PC-3 (cell line): Measurements from ENCODE around the gene DLGAP1. TPM values are rescaled to one million over a fixed set of nuclear protein-coding genes. Genes with fewer than 3 reads are reported as not detected.

ENCODE experiments used
- ATAC-seq: fragments of 200-7000 bp; cut with Tn5 transposase; 2 replicates; pipeline ENCODE4 v1.9.1; 2020; ENCODE audit warnings: mild to moderate bottlenecking, moderate library complexity
- BruUV-seq: library from RNA; stranded (reverse); fragments of 400-500 nt; replicated peaks from 2 replicates; lab custom pipeline; 2021; lab: Mats Ljungman, UMichigan
- CTCF ChIA-PET: fragments of 300-600 bp; sonication (Branson Sonifier 250); formaldehyde crosslinking; loops from one replicate; lab custom pipeline; 2022; ENCODE audit warnings: antibody characterized with exemption; lab: Charles Lee
- POLR2A ChIA-PET: fragments of 300-600 bp; sonication (Branson Sonifier 250); formaldehyde crosslinking; loops from one replicate; lab custom pipeline; 2022; ENCODE audit warnings: antibody characterized with exemption; ENCODE audit not compliant: unreplicated experiment; lab: Charles Lee
- DNase-seq: peaks from one replicate; pipeline ENCODE4 v3.0.0-alpha.2; 2015
- H2AFZ ChIP-seq: fragments of 300-600 bp; sonication (generic); 2 replicates; pipeline ENCODE4 v1.6.0; 2016; ENCODE audit warnings: antibody characterized with exemption, low read length
- H3F3A ChIP-seq: fragments of 300-600 bp; sonication (generic); one replicate; pipeline ENCODE4 v1.6.0; 2017; ENCODE audit warnings: antibody characterized with exemption, low read length, control low read depth, mild to moderate bottlenecking; ENCODE audit not compliant: unreplicated experiment
- H3K27ac ChIP-seq: fragments of 300-600 bp; sonication (generic); 2 replicates; pipeline ENCODE4 v1.5.1; 2016; ENCODE audit warnings: mild to moderate bottlenecking, low read length
- H3K27me3 ChIP-seq: fragments of 300-600 bp; sonication (generic); 2 replicates; pipeline ENCODE4 v1.6.1; 2016; ENCODE audit warnings: low read length, mixed read lengths
- H3K36me3 ChIP-seq: fragments of 300-600 bp; sonication (generic); 2 replicates; pipeline ENCODE4 v1.6.1; 2016; ENCODE audit warnings: low read depth, mixed run types, low read length, mixed read lengths
- H3K4me1 ChIP-seq: fragments of 300-600 bp; sonication (generic); 2 replicates; pipeline ENCODE4 v1.5.1; 2016; ENCODE audit warnings: low read length; ENCODE audit not compliant: insufficient read depth
- H3K4me2 ChIP-seq: fragments of 300-600 bp; sonication (generic); 2 replicates; pipeline ENCODE4 v1.6.0; 2016; ENCODE audit warnings: low read length
- H3K4me3 ChIP-seq: fragments of 300-600 bp; sonication (generic); 2 replicates; pipeline ENCODE4 v1.5.1; 2016; ENCODE audit warnings: mild to moderate bottlenecking, low read length, mixed read lengths
- H3K79me2 ChIP-seq: fragments of 300-600 bp; sonication (generic); 2 replicates; pipeline ENCODE4 v1.6.1; 2017; ENCODE audit warnings: low read length, mixed read lengths
- H3K9ac ChIP-seq: fragments of 300-600 bp; sonication (generic); 2 replicates; pipeline ENCODE4 v1.6.0; 2016; ENCODE audit warnings: mild to moderate bottlenecking, low read length
- H3K9me2 ChIP-seq: fragments of 300-600 bp; sonication (generic); replicated peaks from 2 replicates; pipeline ENCODE4 v1.6.1; 2016; ENCODE audit warnings: mixed run types, low read length, mixed read lengths
- H3K9me3 ChIP-seq: fragments of 300-600 bp; sonication (generic); 2 replicates; pipeline ENCODE4 v1.6.1; 2016; ENCODE audit warnings: low read length, mixed read lengths
- H4K20me1 ChIP-seq: fragments of 300-600 bp; sonication (generic); 2 replicates; pipeline ENCODE4 v1.6.1; 2016; ENCODE audit warnings: low read length, mixed read lengths
- EZH2 ChIP-seq: fragments of 300-600 bp; sonication (generic); IDR thresholded peaks from one replicate; pipeline ENCODE4 v1.6.1; 2017; ENCODE audit warnings: antibody characterized with exemption, mild to moderate bottlenecking, low read length; ENCODE audit not compliant: unreplicated experiment
- EZH2phosphoT487 ChIP-seq: fragments of 300-600 bp; sonication (generic); IDR thresholded peaks from 2 replicates; pipeline ENCODE4 v1.6.1; 2018; ENCODE audit warnings: mild to moderate bottlenecking, antibody characterized with exemption, low read length, borderline replicate concordance
- intact Hi-C: fragments of 100-400 bp; cut with micrococcal nuclease; formaldehyde crosslinking; loops from 2 replicates; pipeline ENCODE4 v1.9.0; 2023
- total RNA-seq: library from RNA; depleted of rRNA; stranded (reverse); fragments of >200 nt; gene quantifications from 2 replicates; pipeline ENCODE4 v1.2.3, GENCODE V29; 2014
- TF ChIP-seq, protein P1 (sequence below): fragments of 300-600 bp; sonication (generic); conservative IDR thresholded peaks from 2 replicates; pipeline ENCODE4 v1.5.1; 2017; ENCODE audit warnings: antibody characterized with exemption, low read depth, mild to moderate bottlenecking, low read length

DLGAP1 gene
- total RNA-seq, 1 experiment from 2014 or later: not detected

DNA sequence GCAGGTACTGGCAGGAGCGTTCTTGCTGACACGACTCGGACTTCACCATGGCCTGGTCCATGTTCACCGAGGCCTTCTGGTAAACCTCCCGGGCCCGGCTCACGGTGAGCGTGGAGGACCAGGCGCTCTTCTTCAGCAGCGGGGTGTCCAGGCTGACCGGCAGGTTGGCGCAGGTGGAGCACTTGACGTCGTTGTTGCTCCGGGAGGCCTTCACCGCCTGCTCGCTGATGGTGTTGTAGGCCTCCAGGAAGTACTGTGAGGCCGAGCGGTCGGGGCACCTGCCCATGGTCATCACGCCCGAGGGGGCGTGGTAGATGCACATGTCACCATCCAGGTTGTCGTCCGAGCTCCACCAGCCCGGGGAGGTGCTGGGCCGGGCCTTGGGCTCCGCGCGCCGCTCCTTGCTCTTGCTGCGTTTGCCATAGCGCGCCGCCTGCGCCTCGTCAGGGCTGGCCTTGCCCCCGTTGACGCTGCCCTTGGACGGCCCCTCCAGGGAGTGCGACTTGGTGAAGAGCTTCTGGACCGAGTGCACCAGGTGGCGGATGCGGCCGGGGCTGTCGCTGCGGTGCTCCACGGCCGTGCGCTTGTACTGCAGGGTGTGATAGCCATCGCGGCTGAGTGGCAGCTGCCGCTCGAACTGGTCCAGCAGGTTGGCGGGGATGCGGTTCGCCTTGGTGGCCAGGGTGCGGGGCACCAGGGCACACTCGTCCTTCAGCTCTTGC is 575.8 kb downstream of the DLGAP1 start:
- Histone ChIP-seq H3K27ac (no peak overlapping the region), H3K4me2 (no peak overlapping the region), H3K79me2 (no peaks in the 10 kb centered on the region), H3K9me2 (no peaks in the 10 kb centered on the region), H3K27me3 (peaks cover 38% of the 10 kb centered on the region), H3K9ac (no peak overlapping the region), H3K4me3 (no peak overlapping the region), H3F3A (no peaks in the 10 kb centered on the region), H3K36me3 (no peaks in the 10 kb centered on the region), H3K4me1 (no peaks in the 10 kb centered on the region), H2AFZ (no peak overlapping the region), H3K9me3 (no peaks in the 10 kb centered on the region), H4K20me1 (no peaks in the 10 kb centered on the region)
- BruUV-seq: no TSS peak
- no peak for ATAC-seq
- intact Hi-C loops: no loop called here
- CTCF ChIA-PET: no interaction called here
- POLR2A ChIA-PET: no interaction called here
- DNase-seq: no peak
- TF ChIP-seq EZH2phosphoT487 (no peak), EZH2 (no peak)
- TF ChIP-seq, protein P1, sequence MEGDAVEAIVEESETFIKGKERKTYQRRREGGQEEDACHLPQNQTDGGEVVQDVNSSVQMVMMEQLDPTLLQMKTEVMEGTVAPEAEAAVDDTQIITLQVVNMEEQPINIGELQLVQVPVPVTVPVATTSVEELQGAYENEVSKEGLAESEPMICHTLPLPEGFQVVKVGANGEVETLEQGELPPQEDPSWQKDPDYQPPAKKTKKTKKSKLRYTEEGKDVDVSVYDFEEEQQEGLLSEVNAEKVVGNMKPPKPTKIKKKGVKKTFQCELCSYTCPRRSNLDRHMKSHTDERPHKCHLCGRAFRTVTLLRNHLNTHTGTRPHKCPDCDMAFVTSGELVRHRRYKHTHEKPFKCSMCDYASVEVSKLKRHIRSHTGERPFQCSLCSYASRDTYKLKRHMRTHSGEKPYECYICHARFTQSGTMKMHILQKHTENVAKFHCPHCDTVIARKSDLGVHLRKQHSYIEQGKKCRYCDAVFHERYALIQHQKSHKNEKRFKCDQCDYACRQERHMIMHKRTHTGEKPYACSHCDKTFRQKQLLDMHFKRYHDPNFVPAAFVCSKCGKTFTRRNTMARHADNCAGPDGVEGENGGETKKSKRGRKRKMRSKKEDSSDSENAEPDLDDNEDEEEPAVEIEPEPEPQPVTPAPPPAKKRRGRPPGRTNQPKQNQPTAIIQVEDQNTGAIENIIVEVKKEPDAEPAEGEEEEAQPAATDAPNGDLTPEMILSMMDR: no peak

- ATAC-seq: no peak
- DNase-seq: no peak
- H4K20me1 ChIP-seq: no peaks in the 10 kb centered on the region
- H3K4me3 ChIP-seq: no peak overlapping the region
- BruUV-seq: no TSS peak
- no peak overlapping the region for H2AFZ ChIP-seq
- CTCF ChIA-PET: no interaction called here
- H3K9me3 ChIP-seq: no peaks in the 10 kb centered on the region
- intact Hi-C loops: no loop called here
- H3K4me1 ChIP-seq: no peaks in the 10 kb centered on the region
- H3K79me2 ChIP-seq: no peaks in the 10 kb centered on the region
- no peak overlapping the region for H3K9ac ChIP-seq
- POLR2A ChIA-PET: no interaction called here
- peaks cover 46% of the 10 kb centered on the region for H3K27me3 ChIP-seq
- H3F3A ChIP-seq: no peaks in the 10 kb centered on the region
- H3K9me2 ChIP-seq: no peaks in the 10 kb centered on the region
- TF ChIP-seq EZH2: no peak
- TF ChIP-seq, protein P1: no peak
- TF ChIP-seq EZH2phosphoT487: no peak
- no peaks in the 10 kb centered on the region for H3K36me3 ChIP-seq
- H3K4me2 ChIP-seq: no peak overlapping the region
- H3K27ac ChIP-seq: no peak overlapping the region
Observed at GRCh38 chr18:3878401-3878800, 576.7 kb downstream of the DLGAP1 start.

GRCh38 chr18:3877678-3878077 is 577.4 kb downstream of the DLGAP1 start:
- no TSS peak for BruUV-seq
- TF ChIP-seq, protein P1: no peak
- TF ChIP-seq EZH2phosphoT487 (no peak), EZH2 (no peak)
- H3K9me2 ChIP-seq: no peaks in the 10 kb centered on the region
- no peaks in the 10 kb centered on the region for H3F3A ChIP-seq
- POLR2A ChIA-PET: no interaction called here
- H3K4me2 ChIP-seq: no peak overlapping the region
- CTCF ChIA-PET: interaction anchor here (0.7 kb wide), 1 partner anchor 757 kb away, joined by 3 read pairs; no protein-coding TSS in a partner anchor
- H3K79me2 ChIP-seq: no peaks in the 10 kb centered on the region
- no peaks in the 10 kb centered on the region for H4K20me1 ChIP-seq
- H3K36me3 ChIP-seq: no peaks in the 10 kb centered on the region
- ATAC-seq: no peak
- intact Hi-C loops: no loop called here
- no peaks in the 10 kb centered on the region for H3K4me1 ChIP-seq
- H3K4me3 ChIP-seq: no peak overlapping the region
- H3K27ac ChIP-seq: no peak overlapping the region
- no peaks in the 10 kb centered on the region for H3K9me3 ChIP-seq
- H3K27me3 ChIP-seq: peaks cover 54% of the 10 kb centered on the region
- DNase-seq: no peak
- no peak overlapping the region for H2AFZ ChIP-seq
- H3K9ac ChIP-seq: no peak overlapping the region
